Fibroblast of skin of right biceps (primary cell): ENCODE measurements around the gene CMTM8.

Experiments
- DNase-seq: peaks from one replicate; pipeline ENCODE4 v3.0.0-alpha.2; 2013

Gene CMTM8

DNA sequence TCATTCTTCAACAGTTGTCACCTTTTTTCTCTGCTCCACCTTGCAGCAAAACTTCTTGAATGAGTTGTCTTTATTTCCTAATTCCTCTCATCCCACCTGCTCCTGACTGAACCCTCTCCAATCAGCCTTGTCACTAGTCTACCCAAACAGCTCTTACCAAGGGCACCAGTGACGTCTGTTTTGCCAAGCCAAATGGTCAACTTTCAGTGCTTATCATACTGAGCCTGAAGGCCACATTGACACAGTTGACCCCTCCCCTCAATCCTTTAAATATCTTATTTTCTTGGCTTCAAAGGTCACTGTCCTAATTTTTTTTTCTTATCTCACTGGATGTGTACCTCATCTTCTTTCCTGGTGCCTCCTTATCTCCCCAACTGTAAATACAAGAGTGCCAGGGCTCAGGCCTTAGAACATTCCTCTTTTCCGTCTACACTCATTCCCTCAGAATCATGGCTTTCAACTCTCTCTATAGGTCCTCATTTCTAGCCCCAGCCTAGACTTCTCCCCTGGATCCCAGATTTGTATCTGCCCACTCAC, 43.2 kb downstream of the CMTM8 start:
- no peak for DNase-seq

DNA sequence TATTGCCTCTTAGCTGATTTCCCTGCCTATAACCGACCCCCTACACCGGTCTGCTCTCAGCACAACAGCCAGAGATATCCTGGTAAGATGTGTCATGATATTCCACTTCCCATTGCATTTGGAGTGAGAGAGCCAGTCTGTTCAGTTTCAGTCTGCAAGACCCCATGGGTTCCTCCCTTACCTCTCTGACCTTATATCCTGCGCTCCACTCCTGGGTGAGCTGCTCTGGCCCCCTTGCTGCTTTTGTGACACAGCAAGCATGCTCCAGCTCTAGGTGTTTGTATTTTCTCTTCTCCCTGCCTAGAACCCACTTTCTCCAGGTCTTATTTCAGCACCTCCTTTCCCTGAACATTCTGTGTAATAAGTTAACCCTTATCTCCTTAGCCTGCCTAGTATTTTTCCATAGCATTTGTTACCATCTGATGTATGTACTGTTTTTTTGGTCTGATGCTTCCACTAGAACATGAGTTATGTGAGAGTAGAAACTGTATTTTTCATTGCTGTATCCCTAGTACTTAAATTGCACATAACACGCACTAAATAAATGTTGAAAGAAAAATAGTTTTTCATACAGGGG, 44.2 kb downstream of the CMTM8 start:
- DNase-seq = no peak

DNA sequence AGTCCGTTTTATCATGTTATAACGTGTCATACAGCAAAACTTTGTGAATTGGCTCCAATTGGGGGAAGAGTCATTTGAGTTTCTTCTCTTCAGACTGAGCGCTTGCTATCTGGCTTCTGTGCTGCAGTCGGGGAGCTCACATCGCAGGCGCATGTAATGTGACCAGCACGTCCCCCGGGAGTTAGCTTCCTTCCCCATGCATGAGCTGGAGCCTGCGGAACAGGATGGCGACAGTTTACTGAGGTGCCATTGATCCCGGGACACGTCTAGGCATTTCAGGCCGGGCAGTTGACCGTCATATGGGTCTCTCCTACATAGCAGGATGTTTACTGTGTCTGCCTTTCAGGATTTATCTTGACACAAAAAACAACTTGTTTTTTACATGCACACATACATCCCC, 44.8 kb downstream of the CMTM8 start:
- DNase-seq = no peak

DNA sequence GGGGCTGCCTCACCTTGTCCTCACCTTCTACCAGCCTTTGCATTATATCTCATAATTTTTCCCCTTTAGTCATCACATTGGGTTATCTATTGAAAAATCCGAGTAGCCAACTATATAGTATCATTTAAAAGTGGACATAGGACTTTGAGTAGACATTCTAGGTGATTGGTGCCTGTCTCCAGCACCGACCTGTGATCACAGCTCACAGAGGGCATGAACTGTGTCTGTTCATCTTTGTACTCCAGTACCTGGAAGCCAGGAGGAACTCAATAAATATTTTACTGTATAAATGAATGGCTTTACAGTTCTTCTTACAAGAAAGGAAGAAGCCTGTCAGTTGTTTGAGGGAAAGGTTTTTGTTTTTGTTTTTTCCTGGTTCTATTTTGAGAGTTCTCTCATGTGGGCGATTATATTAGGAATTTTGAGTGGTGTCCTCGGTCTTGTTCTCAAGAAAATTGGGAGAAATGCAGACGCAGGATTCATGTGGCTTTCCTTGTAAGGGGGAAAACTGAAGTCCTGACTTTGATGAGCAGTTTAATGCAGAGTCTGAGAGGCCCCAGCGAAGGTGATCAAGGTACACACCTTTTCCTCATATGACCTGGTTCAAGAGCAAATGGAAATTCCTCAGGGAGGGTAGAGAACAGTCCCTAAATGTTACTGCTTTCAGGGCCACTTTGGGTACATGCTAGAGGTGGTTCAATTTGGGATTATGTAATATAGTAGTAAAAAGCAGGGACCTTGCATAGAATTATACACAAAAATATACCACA, 46.1 kb downstream of the CMTM8 start:
- no peak for DNase-seq

DNA sequence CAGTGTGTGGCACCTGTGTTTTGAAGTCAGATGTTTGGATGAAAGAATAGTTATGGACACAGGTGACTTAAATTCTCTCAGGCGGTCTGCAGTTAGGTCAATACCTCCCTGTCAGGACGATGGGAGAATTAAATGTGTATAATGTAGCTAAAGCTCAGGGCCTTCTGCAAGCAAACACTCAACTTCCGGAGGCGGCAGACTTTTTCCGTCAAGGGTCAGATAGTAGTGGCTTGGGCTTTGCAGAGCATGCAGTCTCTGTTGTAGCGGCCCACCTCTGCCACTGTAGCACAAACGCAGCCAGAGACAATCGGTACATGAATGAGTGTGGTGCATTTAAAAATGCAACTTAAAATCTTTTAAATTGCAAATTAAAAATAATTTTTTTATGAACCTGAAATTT, 47.4 kb downstream of the CMTM8 start:
- no peak for DNase-seq

DNA sequence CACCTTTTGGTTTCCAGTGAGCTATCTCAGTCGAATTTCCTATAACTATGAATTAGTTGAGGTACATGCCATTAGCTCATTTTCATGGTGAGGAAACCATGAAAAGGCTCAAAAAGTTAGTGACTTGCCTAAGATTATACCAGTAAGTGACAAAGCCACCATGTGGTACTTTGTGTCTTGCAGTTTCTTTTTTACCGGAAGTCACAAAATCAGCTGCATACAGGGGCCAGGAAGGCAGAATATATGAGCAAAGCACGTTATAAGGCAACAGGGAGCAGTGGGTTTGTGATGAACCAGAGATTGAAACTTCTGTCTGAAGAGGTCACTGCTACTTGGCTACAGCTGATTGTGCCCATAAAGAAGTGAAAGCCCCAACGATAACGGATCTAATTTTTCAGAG, 50.3 kb downstream of the CMTM8 start:
- no peak for DNase-seq

DNA sequence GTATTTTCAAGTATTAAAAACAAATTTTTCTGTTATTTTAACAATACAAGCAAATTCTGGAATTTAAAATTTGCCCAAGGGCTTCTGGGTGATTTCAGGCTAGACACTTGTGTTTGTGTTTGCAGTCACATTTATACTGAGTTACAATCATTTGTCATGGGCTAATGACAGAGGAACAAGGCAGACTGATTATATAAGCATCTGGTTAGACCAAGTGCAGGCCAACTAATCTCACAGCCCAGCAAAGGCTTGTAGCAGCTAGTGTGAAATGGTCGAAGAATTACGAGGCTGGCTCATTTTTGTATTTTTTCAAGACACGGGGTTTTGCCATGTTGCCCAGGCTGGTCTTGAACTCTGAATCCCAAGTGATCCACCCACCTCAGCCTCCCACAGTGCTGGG, 52.1 kb downstream of the CMTM8 start:
- no peak for DNase-seq

DNA sequence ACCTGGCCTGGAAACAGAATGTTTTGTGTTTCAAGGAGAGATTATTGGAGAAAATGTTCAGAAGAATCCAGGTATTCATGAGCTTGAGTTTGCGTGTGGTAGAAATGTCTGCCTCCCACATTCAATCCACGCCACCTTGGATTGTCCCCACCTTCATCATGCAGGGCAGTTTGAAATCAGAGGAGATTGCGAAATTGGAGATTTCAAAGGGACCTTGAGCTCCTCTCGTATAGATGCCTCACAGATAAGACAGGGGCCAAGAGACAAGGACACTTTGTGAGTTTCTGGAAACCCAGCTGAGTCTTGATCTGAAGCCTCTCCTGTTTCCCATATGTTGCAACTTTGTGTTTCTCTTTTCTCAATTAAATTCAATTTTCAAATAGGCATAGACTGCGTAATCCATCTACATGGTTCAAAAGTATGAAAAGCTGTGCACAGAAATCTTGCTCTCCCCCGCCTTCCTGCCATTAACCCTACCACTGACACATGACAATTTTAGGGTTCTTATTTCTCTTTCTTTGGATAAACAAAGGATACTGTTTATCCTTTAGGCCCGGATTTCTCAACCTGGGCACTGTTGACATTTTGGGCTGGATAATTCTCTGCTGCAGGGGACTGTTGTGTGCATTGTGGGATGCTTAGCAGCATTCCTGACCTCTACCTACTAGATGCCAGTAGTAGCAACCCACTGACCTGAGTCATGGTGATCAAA, 53.8 kb downstream of the CMTM8 start:
- DNase-seq = no peak

DNA sequence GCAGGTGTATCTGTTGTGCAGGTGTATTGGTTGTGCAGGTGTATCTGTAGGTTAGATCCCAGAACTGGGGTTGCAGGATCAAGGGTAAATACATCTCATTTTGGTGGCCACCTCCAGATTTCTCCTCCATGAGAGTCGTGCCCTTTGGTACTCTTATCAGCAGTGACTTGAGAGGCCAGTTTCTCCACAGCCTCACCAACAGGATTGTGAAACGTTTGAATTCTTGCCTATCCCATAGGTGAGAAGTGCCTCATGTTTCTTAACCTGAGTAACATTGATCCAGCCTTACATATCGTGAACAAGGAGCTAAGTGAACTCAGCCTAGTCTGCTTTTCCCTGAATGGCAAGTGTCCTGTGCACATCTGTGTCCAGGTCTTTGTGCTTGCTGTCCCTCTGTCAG, 55.4 kb downstream of the CMTM8 start:
- DNase-seq = no peak

DNA sequence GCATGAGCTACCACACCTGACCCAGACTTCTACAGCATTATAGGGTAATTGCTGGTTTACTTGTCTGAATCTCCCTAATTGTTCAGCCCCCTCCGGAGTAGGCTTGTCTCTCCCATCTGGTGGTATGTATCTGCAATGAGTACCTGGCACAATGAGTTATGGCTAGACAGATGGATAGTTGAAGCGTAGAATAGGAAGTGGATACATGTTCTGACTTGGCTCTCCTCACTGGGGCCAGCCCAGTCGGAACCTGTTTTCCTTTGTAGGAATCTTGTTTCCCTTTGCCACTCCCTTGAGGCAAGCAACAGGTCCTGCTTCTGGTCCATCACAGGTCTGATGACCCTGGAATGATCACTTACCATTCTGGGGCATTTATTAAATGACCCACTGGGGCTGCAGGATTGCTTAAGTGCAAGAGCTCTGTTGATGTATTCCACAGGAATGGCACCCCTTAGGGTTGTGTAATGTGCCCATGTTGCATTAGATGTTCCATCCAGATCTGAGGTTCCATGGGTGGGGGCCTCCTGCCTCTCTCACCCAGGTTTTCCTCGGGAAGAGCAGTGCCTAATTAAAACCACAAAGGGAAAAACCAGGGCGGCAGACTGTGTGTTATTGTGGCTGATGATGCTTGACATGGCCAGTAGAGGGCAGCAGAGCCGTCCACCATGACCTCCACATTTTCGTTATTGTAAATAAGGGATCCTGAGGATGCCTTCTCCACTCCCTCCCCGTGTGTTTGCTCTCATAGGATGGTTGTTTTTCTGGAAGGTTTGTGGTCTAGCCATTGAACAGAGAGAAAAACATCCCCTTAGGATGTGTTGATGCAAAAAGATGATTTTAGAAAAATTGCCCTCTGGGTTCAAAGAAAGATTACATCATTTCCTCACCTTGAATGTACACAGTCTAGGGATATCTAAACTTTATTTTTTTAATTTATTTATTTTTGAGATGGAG, 58.0 kb downstream of the CMTM8 start:
- peak; percentile 53 for DNase-seq

DNA sequence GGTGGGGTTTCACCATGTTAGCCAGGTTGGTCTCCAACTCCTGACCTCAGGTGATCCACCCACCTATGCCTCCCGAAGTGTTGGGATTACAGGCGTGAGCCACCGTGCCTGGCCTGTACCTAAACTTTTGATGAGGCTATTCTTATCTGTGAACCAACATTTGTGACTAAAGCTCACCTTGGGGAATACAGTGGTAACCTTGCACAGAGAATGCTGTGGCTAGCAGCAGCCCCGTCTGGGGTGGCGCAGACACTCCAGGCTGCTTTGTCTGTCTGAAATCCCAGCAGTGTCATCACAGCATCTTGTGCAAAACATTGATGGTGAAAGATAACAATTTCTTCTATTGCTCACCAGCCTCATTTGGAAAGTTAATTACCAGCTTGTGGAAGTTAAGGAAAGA, 58.9 kb downstream of the CMTM8 start:
- no peak for DNase-seq

DNA sequence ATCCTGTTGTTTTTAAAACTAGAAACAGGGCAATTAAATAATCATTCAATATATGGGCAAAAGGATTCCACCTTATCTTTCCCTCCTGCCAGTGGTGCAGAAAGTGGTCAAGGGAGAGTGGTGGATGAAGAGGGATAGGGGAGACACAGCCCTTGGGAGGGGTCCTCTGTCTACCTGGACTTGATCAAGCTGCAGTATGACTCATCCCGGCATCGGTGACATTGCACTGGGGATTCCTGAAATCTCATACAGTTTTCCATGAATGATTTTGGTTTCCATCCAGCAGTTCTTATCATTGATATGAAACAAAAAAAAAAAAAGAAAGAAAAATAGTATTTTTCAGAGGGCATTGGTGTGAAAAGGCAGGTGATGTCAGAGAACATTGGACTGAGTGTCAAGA, 62.9 kb downstream of the CMTM8 start:
- no peak for DNase-seq

DNA sequence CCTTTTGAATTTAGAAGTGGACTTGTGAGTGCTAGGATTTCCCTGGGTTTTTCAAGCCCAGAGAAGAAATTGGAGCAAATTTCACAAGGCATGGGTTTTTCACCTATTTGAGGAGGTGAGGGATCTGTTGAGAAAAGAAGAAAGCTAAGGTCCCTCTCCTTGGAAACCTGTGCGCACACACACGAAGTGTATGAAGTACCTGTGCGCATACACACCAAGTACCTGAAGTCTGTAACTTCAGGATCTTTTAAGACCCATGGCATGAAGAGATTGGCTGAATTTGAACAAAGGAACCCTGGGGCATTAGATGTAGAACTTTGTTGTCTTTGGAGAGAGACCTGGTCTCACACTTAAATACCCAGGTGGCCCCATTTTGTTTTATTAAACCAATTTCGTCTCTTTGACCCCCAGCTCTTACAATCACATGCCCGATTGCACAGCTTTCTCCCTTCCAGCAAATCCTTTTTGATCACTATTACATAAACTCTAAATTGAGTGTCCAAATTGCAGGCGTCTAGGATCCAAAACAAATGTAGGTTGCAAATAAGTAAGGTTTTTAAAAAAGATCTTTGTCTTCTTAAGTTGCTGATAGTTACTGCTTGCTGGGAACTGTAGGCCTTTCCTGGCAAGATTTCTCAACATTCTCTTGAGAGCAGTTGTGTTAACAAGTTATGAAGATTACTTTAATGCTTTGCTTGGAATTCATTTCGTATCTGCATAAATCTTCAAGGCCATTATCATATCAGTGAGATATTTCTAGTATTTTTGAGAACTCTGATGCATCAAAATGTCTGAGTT, 64.3 kb downstream of the CMTM8 start:
- no peak for DNase-seq

DNA sequence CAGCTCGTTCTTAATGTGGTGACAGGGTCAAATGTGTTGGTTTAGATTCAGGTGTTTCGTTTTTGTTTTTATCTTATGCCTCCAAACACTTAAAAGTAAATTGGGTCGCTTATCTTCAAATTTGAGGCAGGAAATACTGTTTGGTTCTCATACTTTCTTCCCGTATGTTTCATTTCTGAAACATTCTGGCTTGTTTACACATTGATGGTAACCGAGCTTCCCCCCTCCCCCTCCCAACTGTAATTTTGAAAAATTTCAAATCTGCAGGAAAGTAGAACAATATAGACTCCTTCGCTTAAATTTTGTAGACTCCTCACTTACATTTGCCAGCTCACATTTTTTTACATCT, 64.9 kb downstream of the CMTM8 start:
- no peak for DNase-seq

DNA sequence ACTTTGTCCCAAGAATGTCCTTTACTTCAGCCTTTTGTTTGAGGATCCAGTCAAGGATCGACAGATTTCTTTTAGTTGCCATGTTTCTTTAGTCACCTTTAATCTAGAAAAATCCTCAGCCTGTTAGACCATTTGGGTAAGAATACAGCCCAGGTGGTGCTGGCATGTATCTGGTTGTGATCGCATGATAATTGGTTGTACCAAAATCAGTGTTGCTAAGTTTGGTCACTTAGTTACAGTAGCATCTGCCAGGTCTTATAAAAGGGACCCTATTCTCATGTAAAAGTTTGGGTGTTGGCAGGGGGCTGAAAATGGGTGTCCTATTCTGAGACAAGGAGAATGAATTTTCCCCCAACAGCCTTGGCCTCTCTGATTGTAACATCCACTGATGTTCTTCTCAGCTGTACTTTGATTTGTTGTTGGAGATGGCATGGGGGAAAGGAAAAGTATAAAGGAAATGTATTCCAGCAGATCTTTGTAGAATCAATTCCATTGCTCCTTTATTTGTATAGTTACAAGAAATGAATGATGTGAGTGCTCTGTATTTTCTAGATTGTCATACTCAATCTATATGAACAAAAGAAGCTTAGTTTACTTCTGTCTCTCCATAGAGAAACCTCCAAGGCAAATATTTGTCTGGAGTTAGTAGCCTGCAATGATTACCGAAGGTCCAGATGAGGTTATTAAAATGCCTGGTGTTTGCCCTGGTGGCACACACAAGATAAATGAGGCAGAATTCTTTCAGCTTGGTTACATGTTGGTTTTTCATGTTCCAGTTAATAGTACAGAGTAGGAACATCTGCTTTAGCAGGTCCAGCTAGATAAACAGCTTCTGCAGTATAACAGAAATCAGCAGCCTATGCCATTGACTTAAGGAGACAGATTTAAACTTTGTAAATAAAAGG, 65.7 kb downstream of the CMTM8 start:
- no peak for DNase-seq

DNA sequence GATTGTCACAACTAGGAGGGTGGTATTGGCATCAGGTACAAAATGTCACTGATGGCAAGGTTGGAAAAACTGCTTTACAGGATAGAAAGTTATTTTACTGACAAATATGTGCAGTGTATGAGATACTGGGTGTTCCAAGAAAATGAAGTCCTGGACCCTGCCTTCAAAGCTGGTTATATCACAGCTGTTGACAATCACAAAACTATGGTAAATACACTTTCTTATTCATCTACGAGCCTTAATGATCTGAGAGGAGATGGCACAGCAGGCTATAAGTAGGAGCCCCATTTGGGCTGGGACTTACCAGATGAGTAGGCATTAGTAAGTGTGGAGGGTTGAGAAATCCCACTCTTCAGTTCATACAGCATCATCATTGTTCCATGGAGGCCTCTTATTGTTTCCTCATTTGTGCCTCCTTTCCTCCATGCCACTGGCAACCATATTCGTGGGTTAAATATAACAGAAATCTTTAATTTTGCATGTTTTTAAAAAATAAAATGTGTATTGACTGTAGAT, 66.9 kb downstream of the CMTM8 start:
- DNase-seq = no peak

DNA sequence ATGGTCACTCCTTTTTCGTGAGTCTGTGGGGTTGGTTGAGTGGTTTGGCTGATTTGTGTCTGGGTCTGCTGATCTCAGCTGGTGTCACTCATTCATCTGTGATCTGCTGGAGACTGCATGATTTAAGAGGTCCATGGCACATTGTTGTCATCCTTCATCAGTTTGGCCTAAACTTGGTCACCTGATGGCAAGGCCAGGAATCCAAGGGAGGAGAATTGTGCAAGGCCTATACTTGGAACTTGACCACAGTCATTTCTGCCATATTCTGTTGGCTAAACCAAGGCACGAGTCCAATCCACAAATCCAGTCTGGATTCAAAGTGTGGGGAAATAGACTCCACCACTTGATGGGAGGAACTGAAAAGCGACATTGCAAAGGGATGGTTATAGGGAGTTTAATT, 67.6 kb downstream of the CMTM8 start:
- DNase-seq = no peak

DNA sequence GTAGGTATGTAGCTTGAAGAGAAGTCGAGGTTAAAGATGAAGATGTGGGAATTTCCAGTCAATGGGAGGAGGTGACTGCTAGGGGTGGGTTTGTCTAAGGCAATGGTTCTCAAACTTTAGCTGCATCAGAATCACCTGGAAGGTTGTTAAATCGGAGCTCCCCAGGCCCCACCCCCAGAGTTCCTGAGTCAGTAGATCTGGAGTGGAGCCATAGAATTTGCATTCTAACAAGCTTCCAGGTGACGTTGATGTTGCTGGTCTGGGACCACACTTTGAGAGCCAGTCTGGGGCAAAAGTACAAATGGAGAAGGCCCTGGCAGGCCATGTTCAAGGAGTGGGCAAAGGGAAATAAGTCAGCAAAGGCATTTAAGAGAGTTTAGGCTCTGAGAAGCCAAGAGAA, 69.1 kb downstream of the CMTM8 start:
- no peak for DNase-seq

DNA sequence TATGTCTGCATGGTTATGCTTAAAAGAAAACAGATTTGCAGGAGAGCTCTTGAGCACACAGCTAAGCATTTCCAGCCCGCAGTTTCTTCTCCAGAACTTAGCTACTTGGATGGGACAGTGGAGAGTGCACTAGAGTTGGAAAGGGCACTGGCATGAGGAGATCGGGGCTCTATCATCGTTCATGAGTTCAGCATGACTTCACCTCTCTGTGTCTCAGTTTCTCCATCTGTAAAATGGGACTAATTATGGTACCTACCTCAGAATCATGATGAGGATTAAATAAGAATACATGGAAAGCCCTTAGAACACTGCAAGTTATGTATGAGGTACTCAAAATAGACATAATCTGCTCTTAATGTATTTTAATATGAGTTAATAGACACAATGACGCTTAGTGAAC, 69.9 kb downstream of the CMTM8 start:
- DNase-seq = no peak

DNA sequence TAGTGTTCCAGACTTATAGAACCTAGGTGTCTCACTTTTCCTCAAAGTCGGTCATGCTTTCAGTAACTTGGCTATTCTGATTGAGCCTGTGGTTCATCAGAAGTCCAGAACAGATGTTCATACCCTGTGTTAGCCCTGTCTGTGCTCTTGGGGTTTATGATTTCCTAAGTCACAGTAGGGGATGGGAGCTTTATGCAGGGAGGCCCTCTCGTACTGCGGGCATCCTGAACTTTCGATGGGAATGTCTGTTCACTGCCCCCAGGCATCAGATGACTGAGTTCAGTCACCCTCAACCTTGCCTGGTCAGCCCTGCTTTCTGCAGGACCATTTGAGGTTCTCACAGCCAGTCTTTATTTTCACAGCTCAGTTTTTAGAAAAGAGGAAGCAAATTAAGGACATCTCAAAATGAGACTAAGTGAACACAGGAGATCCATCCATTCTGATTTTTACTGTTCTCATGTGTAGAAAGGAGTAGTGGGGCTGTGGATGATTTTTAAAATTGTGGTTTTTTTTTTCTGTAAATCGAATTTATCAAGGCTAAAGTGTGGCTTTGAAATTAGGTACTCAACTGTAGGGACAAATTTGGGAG, 71.3 kb downstream of the CMTM8 start:
- DNase-seq = no peak
